ENCODE data around the gene ITGA4. TPM values are rescaled to one million over a fixed set of nuclear protein-coding genes. Genes with fewer than 3 reads are reported as not detected.
"Not testable (repeated sequence)": the region's sequence is repeated elsewhere in the genome, so short reads cannot be mapped to it uniquely, and the experiment has no call there.

The ITGA4 gene
- total RNA-seq (2014; rRNA removed; shearing (Covaris generic)) = 28.8 and 30.7 TPM in 2 replicates
- 15.3 and 22.4 TPM in 2 replicates for polyA plus RNA-seq (2015; cell fraction: cytosol; rRNA removed)
- polyA plus RNA-seq (2015; cell fraction: nucleus; rRNA removed) = 45.6 and 50.5 TPM in 2 replicates

GRCh38 chr2:181457121-181457740 lies at the start of gene ITGA4:
TSS of gene ITGA4 (plus strand) at chr2:181457386. CDS start at chr2:181457655, 269 bp downstream.
- DNase-seq (ENCODE audit: low read depth) = peak; percentile 78

GRCh38 chr2:181408861-181409260 lies 48.3 kb upstream of the ITGA4 start:
- DNase-seq (ENCODE audit: low read depth) = no peak

- DNase-seq (ENCODE audit: low read depth) = no peak
These were observed 45.9 kb upstream of the ITGA4 start for GRCh38 chr2:181411105-181411849.

DNA sequence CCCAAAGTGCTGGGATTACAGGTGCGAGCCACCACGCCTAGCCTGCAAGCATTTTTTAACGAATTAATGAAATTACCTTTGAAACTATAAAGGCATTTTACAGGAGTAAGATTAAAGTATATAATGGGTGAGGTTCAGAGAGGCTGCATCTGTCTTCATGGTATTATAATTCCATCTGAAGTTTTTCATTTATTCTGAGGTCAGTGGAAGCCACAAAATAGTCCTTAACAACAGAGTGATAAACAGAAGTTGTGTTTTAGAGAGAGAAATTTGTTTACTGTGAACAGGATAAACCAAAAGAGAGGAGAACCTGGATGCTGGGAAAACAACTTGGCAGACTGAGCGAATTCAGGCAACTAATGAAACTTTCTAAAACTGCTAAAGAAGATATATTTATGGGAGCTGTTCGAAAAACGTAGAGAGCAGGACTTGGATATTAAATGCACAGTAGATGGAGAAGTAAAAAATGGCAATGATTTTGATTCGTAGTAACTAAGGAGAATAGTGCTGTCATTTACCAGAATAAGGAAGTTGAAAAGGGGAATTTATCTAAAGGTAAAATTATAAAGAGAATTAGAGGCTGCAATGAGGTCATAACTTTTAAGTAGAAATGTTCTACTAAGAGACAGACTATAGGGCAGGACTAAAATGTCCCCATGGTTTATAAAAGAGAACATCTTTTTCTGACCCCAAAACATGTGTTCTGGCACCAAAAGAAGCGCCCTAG lies 37.9 kb upstream of the ITGA4 start:
- DNase-seq (ENCODE audit: low read depth) = no peak

DNA sequence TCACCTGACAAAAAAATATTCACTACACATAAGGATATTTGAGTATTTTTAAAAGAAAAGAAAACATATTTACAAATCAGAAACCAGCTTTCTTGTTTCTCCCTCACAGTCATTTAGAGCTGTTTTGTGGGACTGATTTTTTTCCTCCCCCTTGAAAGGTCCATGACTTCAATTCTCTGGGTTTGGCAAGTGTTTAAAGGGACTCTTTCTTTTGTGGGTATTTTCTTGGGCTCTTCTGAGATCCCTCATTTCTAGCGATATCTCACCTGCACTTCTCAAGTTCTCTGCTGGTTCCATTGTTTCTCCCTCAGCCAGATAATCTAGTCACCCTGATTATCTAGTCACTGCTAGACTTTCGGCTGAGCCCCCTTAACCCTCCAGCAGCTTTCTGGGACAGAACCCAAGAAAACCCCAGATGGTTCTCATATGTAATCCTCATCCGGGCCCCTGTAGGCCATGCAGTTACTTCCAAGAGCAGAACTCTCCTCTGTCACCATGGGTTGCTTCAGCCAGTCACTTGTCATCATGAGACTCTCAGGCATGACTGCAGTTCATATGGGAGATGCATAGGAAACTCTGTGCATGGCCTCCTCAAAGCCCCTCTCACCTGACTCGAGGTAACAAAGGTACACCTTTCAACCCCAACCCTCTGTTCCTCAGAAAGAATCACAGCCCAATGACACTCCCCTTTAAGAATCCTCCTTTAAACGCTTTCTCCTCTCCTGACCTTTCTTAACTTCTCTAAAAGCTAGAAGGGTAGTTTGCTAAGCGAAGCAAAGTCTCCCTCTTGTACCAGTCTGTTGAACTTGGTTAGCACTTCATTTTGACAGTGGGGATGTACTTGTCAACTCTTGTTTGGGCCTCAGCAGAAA lies 36.7 kb upstream of the ITGA4 start:
- DNase-seq (ENCODE audit: low read depth) = no peak

- no peak for DNase-seq (ENCODE audit: low read depth)
These were observed 36.1 kb upstream of the ITGA4 start for GRCh38 chr2:181421131-181421458.

GRCh38 chr2:181421464-181421863 lies 35.7 kb upstream of the ITGA4 start:
- DNase-seq (ENCODE audit: low read depth) = no peak

- DNase-seq (ENCODE audit: low read depth) = no peak
These were observed 30.5 kb upstream of the ITGA4 start for GRCh38 chr2:181426672-181427071.

GRCh38 chr2:181430406-181431118 lies 26.6 kb upstream of the ITGA4 start:
- DNase-seq (ENCODE audit: low read depth) = peak; percentile 23

DNA sequence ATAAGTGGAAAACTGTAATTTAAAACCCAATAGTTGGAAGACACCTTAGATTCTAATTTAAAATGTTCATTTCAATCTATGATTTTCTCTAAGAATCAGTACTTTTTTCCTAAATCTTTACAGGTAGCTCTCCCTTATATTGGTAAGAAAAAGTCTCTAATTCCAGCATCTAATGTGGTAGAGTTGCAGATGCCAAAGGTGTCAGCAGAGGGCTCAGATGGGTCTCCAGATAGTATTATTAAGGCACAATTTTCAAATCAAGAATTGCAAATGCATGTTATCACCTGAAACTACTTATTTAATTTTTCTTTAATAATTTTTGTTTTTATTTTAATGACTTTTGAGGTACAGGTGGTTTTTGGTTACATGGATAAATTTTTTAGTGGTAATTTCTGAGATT lies 25.5 kb upstream of the ITGA4 start:
- DNase-seq (ENCODE audit: low read depth) = no peak

- no peak for DNase-seq (ENCODE audit: low read depth)
These were observed 18.9 kb upstream of the ITGA4 start for GRCh38 chr2:181438261-181438660.

- no peak for DNase-seq (ENCODE audit: low read depth)
These were observed 16.8 kb upstream of the ITGA4 start for GRCh38 chr2:181440344-181440743.

GRCh38 chr2:181440919-181441318 lies 16.3 kb upstream of the ITGA4 start:
- no peak for DNase-seq (ENCODE audit: low read depth)

GRCh38 chr2:181441670-181442069 lies 15.5 kb upstream of the ITGA4 start:
- DNase-seq (ENCODE audit: low read depth) = no peak

- DNase-seq (ENCODE audit: low read depth) = no peak
These were observed 12.5 kb upstream of the ITGA4 start for GRCh38 chr2:181444654-181445053.

DNA sequence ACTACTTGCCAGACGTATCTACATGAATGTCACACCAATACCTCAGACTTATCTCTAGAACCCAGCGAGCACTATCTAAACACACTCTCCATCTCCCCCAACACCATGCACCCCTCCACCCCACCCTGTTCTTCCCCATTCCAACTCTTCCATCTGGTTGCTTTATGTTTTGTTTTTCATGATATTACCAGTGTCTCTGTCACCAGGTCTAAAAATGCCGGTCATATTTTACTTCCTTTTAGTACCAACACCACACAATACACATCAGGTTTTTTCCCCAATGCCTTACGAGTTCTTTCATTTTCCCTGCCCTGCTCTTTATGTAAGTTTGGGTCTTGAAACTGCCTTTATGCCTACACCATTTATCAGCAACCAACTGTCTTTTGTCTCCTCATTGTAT lies 10.2 kb upstream of the ITGA4 start:
- DNase-seq (ENCODE audit: low read depth) = no peak

- DNase-seq (ENCODE audit: low read depth) = not testable (repeated sequence)
These were observed 7.9 kb upstream of the ITGA4 start for GRCh38 chr2:181449278-181449677.

- DNase-seq (ENCODE audit: low read depth) = no peak
These were observed 2.3 kb upstream of the ITGA4 start for GRCh38 chr2:181454686-181455450.

DNA sequence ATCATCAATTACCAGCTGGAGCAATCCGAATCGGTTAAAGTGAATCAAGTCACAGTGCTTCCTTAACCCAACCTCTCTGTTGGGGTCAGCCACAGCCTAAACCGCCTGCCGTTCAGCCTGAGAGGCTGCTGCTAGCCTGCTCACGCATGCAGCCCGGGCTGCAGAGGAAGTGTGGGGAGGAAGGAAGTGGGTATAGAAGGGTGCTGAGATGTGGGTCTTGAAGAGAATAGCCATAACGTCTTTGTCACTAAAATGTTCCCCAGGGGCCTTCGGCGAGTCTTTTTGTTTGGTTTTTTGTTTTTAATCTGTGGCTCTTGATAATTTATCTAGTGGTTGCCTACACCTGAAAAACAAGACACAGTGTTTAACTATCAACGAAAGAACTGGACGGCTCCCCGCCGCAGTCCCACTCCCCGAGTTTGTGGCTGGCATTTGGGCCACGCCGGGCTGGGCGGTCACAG lies 496 bp upstream of the ITGA4 start:
- DNase-seq (ENCODE audit: low read depth) = peak; percentile 13
